ENCODE measurements around the gene STX8.

Gene STX8

GRCh38 chr17:9291912-9292560 is 283.6 kb downstream of the STX8 start:
- TF ChIP-seq, protein P1, sequence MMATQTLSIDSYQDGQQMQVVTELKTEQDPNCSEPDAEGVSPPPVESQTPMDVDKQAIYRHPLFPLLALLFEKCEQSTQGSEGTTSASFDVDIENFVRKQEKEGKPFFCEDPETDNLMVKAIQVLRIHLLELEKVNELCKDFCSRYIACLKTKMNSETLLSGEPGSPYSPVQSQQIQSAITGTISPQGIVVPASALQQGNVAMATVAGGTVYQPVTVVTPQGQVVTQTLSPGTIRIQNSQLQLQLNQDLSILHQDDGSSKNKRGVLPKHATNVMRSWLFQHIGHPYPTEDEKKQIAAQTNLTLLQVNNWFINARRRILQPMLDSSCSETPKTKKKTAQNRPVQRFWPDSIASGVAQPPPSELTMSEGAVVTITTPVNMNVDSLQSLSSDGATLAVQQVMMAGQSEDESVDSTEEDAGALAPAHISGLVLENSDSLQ (IDR thresholded peaks at IDR 0.05): peak; percentile 85
- TF ChIP-seq HDGF (IDR thresholded peaks at IDR 0.05; ENCODE audit: borderline replicate concordance) (no peak), CTBP1 (IDR thresholded peaks at IDR 0.05; ENCODE audit: borderline replicate concordance) (no peak)
- ChIA-PET POLR2A (no interaction called here), CTCF (interaction anchor here (0.6 to 2.3 kb wide), 8 partner anchors 9 to 733 kb away, joined by 3 to 9 read pairs (median 3); no protein-coding TSS in a partner anchor)
- DNase-seq (ENCODE audit: extremely low spot score): peak; percentile 63

DNA sequence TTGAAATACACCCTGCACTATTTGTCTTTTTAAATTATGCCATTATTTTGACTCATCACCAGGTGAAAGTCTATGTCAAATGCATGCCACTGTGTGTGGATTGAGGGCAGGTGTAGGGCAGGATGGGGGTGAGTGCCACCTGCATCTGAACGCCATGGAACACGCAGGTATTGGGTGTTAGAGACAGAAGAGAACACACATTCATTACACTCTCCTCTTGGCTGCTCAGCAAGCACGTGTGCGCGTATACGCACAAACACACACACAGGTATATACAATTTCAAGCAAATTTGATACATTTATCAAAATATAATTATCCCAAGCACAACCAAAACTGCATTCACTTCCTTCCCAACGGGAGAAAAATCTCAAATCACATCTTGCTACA is 285.4 kb downstream of the STX8 start:
- ChIA-PET CTCF (no interaction called here), POLR2A (no interaction called here)
- TF ChIP-seq ZNF384 (IDR thresholded peaks at IDR 0.05): no peak
- no peak for DNase-seq (ENCODE audit: extremely low spot score)

- CTCF ChIA-PET: no interaction called here
- no peak for DNase-seq (ENCODE audit: extremely low spot score)
- POLR2A ChIA-PET: no interaction called here
- TF ChIP-seq FOXM1 (IDR thresholded peaks at IDR 0.05; ENCODE audit: borderline replicate concordance) (no peak), SP1 (IDR thresholded peaks at IDR 0.05) (no peak), CTBP1 (IDR thresholded peaks at IDR 0.05; ENCODE audit: borderline replicate concordance) (no peak), FOXA1 (IDR thresholded peaks at IDR 0.05) (no peak)
Measured at GRCh38 chr17:9287306-9287705, 288.3 kb downstream of the STX8 start.

DNA sequence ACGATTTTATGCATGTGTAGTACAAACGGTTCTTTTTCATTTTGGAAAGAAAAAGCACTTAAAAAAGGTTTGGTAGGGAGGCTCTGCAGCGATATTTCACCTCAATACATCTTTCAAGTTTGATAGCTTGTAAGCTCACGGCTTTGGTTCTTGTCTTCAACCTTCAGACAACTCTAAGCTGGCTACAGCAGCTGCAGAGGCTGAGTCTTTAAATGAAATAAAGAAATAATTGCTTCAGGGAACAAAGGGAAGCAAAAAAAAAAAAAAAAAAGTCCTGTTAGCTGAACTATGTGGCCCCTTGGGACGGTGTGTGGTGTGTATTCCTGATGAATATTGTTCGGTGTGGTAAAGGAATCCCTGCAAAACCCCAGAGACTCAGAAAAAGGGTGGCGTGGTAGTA is 289.2 kb downstream of the STX8 start:
- TF ChIP-seq FOXA1 (IDR thresholded peaks at IDR 0.05): no peak
- no peak for TF ChIP-seq L3MBTL2 (conservative IDR thresholded peaks at IDR 0.05)
- TF ChIP-seq FOXM1 (IDR thresholded peaks at IDR 0.05; ENCODE audit: borderline replicate concordance): no peak
- TF ChIP-seq ARNT (IDR thresholded peaks at IDR 0.05): no peak
- no peak for TF ChIP-seq TARDBP (IDR thresholded peaks at IDR 0.05)
- TF ChIP-seq, protein P1 (IDR thresholded peaks at IDR 0.05): no peak
- no peak for TF ChIP-seq CTBP1 (IDR thresholded peaks at IDR 0.05; ENCODE audit: borderline replicate concordance)
- TF ChIP-seq NFRKB (IDR thresholded peaks at IDR 0.05): no peak
- TF ChIP-seq SUZ12 (IDR thresholded peaks at IDR 0.05): no peak
- TF ChIP-seq HDGF (IDR thresholded peaks at IDR 0.05; ENCODE audit: borderline replicate concordance): no peak
- TF ChIP-seq FOXK2 (IDR thresholded peaks at IDR 0.05): no peak
- no peak for TF ChIP-seq ZNF384 (IDR thresholded peaks at IDR 0.05)
- no peak for TF ChIP-seq BHLHE40 (IDR thresholded peaks at IDR 0.05; ENCODE audit: borderline replicate concordance)
- no peak for TF ChIP-seq SP1 (IDR thresholded peaks at IDR 0.05)
- TF ChIP-seq LEF1 (IDR thresholded peaks at IDR 0.05; ENCODE audit: borderline replicate concordance): no peak
- no peak for TF ChIP-seq ELF4 (IDR thresholded peaks at IDR 0.05)
- no peak for DNase-seq (ENCODE audit: extremely low spot score)
- ChIA-PET CTCF (no interaction called here), POLR2A (no interaction called here)

DNA sequence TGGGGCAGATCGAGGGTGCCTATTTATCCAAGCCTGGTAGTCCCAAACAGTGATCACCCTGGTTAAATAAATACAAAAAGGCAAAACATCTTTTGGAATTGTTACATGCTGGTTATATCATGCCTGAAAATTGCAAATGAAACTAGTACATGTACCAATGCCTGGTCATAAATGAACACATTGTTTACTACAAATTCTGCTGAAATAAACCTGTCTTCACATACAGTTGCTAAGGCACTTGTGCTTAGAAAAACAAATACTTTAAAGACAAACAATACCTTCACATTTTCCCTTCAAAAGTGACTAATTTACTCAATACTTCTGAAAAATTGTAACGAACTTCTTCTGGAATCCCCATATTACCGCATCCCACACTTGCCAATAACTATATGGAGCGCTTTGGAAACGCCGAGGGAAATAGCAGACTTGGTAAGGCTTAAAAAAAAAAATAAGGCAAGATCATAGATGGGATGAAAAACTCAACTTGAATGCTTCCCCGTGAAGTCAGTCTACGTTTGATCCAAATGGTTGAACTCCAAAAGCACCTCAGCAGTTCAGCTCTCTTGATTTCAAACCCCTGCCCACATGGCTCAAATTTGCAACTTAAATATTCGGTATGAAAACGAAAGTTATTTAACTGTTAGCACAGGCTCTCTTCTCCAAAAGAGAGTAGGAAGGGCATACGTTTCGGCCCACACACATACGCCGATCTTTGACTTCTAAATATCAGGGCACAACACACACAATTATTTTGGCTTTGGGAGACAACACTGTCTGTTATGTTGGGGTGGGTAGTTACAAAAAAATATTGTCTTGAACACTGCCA is 289.8 kb downstream of the STX8 start:
- ChIA-PET POLR2A (no interaction called here), CTCF (no interaction called here)
- TF ChIP-seq, protein P1 (IDR thresholded peaks at IDR 0.05): no peak
- TF ChIP-seq ARNT (IDR thresholded peaks at IDR 0.05) (no peak), FOXM1 (IDR thresholded peaks at IDR 0.05; ENCODE audit: borderline replicate concordance) (no peak), SUZ12 (IDR thresholded peaks at IDR 0.05) (no peak), CTBP1 (IDR thresholded peaks at IDR 0.05; ENCODE audit: borderline replicate concordance) (no peak)
- DNase-seq (ENCODE audit: extremely low spot score): no peak

DNA sequence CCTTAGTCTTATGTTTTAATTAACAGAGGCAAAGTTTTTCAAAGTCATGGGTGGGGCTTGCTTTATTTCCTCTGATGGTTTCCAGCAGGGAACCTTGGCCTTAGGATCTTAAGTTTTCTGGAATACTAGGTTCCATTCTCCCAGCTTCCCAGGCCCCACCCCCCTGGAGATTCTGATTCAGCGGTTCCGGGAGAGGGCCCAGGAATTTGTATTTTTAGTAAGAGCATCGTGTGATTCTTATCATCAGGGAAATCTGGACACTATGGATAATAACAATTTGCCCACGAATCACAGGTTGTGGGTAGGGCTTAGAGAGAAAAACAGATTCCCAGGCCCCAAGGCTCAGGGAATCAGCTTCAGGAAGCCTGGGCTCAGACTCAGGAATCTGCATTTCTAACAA is 290.7 kb downstream of the STX8 start:
- TF ChIP-seq HDGF (IDR thresholded peaks at IDR 0.05; ENCODE audit: borderline replicate concordance) (no peak), CTBP1 (IDR thresholded peaks at IDR 0.05; ENCODE audit: borderline replicate concordance) (no peak)
- CTCF ChIA-PET: no interaction called here
- no peak for DNase-seq (ENCODE audit: extremely low spot score)
- POLR2A ChIA-PET: no interaction called here

DNA sequence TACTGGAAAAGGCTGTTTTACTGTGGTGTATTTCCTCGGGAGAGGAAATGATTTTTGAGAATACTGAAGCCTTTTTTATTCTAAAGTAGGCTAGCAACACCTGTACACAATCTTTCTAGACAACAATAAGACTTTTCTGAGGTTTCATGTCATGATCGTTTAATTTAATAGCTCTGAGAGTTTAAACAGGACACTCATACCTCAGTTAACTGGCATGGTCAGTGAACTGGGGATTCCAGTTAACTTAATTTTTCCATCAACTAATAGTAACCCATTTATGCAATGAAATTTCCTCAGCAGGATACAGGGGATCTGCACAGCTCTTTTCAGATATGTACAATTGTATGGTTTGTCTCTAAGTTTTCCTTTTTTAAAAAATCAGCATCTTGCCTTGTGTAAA is 291.7 kb downstream of the STX8 start:
- CTCF ChIA-PET: interaction anchor here (2.7 kb wide), 1 partner anchor 8 kb away, joined by 9 read pairs; no protein-coding TSS in a partner anchor
- TF ChIP-seq FOXK2 (IDR thresholded peaks at IDR 0.05): no peak
- no peak for TF ChIP-seq BHLHE40 (IDR thresholded peaks at IDR 0.05; ENCODE audit: borderline replicate concordance)
- no peak for TF ChIP-seq SUZ12 (IDR thresholded peaks at IDR 0.05)
- no peak for TF ChIP-seq SP1 (IDR thresholded peaks at IDR 0.05)
- no peak for TF ChIP-seq HDGF (IDR thresholded peaks at IDR 0.05; ENCODE audit: borderline replicate concordance)
- no peak for TF ChIP-seq TARDBP (IDR thresholded peaks at IDR 0.05)
- no peak for TF ChIP-seq L3MBTL2 (conservative IDR thresholded peaks at IDR 0.05)
- TF ChIP-seq, protein P1 (IDR thresholded peaks at IDR 0.05): no peak
- no peak for TF ChIP-seq ZNF384 (IDR thresholded peaks at IDR 0.05)
- TF ChIP-seq NFRKB (IDR thresholded peaks at IDR 0.05): no peak
- no peak for TF ChIP-seq FOXM1 (IDR thresholded peaks at IDR 0.05; ENCODE audit: borderline replicate concordance)
- no peak for TF ChIP-seq CTBP1 (IDR thresholded peaks at IDR 0.05; ENCODE audit: borderline replicate concordance)
- no peak for TF ChIP-seq ELF4 (IDR thresholded peaks at IDR 0.05)
- TF ChIP-seq FOXA1 (IDR thresholded peaks at IDR 0.05): no peak
- TF ChIP-seq ARNT (IDR thresholded peaks at IDR 0.05): no peak
- no peak for TF ChIP-seq LEF1 (IDR thresholded peaks at IDR 0.05; ENCODE audit: borderline replicate concordance)
- no peak for DNase-seq (ENCODE audit: extremely low spot score)
- POLR2A ChIA-PET: no interaction called here
